ENCODE data around the gene MRPL19.
"Not testable (repeated sequence)": the region's sequence is repeated elsewhere in the genome, so short reads cannot be mapped to it uniquely, and the experiment has no call there.

Gene MRPL19

GRCh38 chr2:75675908-75676307 is 29.3 kb downstream of the MRPL19 start:
- DNase-seq = no peak

DNA sequence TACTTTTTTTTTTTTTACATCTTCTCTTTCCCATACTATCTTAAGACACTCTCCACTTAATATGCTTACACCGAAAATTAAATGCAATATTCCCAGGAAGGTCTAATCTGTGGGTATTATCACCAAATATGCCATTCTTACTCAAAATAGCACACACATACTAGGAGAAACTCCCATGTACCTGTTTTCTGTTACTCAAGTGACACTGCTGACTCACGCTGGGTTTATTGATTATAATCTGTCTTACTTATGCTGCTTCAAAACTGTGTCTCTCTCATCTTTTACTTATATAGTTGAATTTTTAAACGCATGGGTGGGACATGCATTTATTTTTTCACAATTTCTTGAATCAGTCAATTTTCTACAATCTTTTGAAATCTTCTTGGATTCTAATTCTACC is 29.9 kb downstream of the MRPL19 start:
- no peak for DNase-seq

DNA sequence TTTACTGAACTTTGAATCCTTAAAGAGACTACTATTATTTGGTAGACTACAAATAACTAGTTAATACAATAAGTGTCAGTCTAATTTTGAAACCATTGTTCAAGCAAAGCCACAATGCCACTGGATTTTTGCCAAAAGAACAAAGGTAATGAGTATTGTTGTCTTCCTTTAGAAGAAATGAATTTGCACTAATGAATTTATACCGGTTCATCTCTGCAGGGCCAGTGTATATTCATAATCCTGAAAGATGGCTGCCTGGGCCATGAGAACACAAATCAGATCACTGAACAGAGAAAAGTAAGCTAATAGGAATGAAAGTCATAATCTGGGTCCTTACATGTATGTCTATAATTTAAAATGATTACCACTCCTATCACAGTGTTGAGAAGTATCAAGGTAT is 33.0 kb downstream of the MRPL19 start:
- DNase-seq = no peak

DNA sequence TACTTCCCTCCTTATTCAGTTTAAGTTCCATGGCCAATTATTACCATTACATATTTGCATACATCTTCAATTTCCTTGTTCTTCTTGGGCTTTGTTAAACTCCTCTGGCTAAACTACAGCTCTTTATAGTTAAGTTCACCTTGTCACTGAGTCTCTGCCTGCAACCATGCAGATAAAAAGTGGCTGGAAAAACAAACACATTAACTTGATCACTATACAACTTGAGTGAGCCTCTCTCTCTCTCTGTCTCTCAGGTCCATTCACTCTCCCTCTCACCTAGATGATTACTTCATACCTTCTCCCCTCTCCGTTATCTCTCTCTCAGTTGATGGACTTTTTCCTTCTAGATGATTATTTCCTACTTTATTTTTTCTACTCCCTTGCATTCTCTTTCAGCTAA is 33.8 kb downstream of the MRPL19 start:
- DNase-seq = no peak

- DNase-seq = not testable (repeated sequence)
These were observed 36.8 kb downstream of the MRPL19 start for GRCh38 chr2:75683430-75683829.

- DNase-seq = no peak
These were observed 41.6 kb downstream of the MRPL19 start for GRCh38 chr2:75688196-75688595.

GRCh38 chr2:75698918-75699317 is 52.3 kb downstream of the MRPL19 start:
- DNase-seq = no peak

- DNase-seq = no peak
These were observed 56.0 kb downstream of the MRPL19 start for GRCh38 chr2:75702593-75702992.

- DNase-seq = no peak
These were observed 57.2 kb downstream of the MRPL19 start for GRCh38 chr2:75703589-75704287.

DNA sequence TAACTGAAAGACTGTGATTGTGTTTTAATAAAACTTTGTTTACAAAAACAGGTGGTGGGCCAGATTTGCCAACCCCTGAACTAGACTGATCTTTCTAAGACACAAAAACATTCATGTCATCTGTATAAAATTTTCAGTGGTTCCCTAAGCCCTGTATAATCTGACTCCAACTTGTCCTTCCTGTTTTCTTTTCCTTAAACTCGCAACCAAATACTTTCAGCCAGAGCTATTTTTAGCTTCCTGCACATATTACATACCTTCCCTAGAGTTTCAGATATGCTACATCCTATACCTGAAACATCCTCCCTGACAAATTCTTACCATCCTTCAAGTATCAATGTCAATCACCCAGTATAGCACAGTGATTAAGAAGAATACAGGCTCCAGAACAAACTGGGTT is 59.3 kb downstream of the MRPL19 start:
- DNase-seq = no peak

- no peak for DNase-seq
These were observed 61.3 kb downstream of the MRPL19 start for GRCh38 chr2:75707901-75708300.

DNA sequence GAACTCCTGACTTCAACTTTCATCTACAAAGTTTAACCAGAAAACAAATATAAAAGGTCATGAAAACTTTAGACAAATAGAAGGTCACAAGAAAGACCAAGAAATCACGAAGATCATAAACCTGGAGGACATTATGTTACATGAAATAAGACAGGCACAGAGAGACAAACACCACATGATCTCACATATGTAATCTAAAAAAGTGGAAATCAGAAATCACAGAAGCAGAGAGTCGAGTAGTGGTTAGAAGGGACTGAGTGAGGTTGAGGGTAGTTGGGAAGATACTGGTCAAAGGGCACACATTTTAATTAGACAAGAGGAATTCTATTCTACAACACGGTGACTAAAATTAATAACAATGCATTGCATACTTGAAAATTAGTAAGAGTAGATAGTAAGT is 62.7 kb downstream of the MRPL19 start:
- no peak for DNase-seq

DNA sequence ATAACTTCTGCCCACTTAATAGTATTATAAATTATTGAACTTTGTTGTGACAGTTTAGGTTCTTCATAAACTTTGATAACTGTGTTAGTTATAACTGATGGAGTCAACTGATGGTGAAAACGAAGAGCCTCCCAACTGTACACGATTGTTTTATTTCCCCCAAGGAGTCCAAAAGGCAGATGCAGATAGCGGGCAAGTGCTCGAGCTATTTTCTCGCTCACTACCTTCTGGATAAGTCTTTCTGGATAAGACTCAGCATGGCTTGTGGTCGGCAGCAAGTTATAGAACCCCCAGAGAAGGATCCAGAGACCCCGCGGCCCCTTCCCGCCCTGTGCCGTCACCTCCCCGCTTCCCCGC is 63.6 kb downstream of the MRPL19 start:
- DNase-seq = no peak

GRCh38 chr2:75710577-75711253 is 64.1 kb downstream of the MRPL19 start, which contains the start of gene GCFC2:
GCFC2 (minus strand) TSS chr2:75710915; CDS start chr2:75710855, 60 bp downstream.
- peak; percentile 76 for DNase-seq

DNA sequence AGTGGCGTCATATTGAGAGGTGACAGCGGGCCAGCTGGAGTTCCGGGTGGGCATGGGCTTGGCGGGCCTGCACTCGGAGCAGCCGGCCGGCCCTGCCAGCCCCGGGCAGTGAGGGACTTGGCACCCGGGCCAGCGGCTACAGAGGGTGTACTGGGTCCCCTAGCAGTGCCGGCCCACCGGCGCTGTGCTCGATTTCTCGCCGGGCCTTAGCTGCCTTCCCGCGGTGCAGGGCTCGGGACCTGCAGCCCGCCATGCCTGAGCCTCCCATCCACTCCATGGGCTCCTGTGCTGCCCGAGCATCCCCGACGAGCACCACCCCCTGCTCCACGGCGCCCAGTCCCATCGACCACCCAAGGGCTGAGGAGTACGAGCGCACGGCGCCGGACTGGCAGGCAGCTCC is 65.0 kb downstream of the MRPL19 start:
- DNase-seq = not testable (repeated sequence)

DNA sequence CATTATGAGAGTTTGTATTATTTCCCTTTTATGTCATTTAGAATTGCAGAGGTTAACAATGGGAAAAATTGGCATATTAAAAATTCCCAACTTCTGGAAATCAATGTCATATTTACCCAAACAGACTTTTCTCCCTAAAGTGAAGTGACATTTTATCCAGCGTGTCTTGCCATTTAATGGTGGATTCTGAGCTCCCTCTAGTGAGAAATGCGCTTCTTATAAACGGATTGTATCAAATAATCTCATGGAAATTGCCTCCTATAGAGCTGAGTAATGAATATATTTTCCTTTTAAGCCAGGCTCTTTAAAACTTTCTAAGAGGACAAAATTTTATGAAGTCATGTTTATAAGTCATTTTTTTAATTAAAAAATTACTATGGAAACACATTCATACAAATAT is 69.8 kb downstream of the MRPL19 start:
- DNase-seq = no peak

- DNase-seq = no peak
These were observed 73.0 kb downstream of the MRPL19 start for GRCh38 chr2:75719616-75720015.

- DNase-seq = no peak
These were observed 73.9 kb downstream of the MRPL19 start for GRCh38 chr2:75720525-75720924.

GRCh38 chr2:75722687-75723086 is 76.1 kb downstream of the MRPL19 start:
- DNase-seq = no peak

- DNase-seq = no peak
These were observed 82.2 kb downstream of the MRPL19 start for GRCh38 chr2:75728614-75729419.

GRCh38 chr2:75729861-75730260 is 83.3 kb downstream of the MRPL19 start:
- DNase-seq = no peak

GRCh38 chr2:75736276-75736675 is 89.7 kb downstream of the MRPL19 start:
- DNase-seq = no peak

GRCh38 chr2:75737961-75738360 is 91.4 kb downstream of the MRPL19 start:
- DNase-seq = no peak

Measured in DMS153 (cell line).